Measurements from ENCODE around the gene C3. TPM values are rescaled to one million over a fixed set of nuclear protein-coding genes. Genes with fewer than 3 reads are reported as not detected.

Gene C3
- total and polyA plus RNA-seq, 2 of the 13 experiments (the other 11 are each of a cell fraction or from before 2014, with no cell fraction given): 1,455 to 6,272 TPM

DNA sequence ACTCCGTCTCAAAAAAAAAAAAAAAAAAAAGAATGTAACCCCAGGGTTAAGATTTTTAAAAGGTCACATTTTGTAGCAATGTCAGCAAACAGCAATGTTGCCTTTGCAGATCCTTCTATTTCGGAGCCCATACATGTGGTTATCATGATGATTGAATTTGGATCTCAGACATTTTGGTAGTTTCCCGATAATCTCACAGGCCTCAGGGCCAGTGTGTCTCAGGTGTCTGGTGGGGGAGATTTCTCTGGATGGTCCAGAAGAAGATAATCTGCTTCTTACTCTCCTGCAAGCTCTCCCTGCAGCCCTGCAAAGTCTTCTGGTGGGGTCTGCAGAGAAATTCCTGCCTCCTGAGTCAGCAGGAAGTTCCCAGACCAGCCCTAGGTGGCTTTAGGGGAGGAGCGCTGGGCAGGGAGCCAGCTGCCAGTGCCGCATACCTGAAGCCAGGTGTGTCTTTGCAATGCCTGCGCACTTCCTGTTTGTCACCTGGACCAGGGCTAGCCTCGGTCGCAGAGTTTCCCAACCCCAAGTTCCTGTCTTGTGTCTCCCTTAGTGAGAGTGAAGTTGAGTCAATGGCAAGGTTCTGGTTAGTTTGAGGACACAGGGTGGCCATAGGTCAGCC, 45.4 kb upstream of the C3 start (continued):
- TF ChIP-seq ZNF17 (CRISPR knock-in tag; IDR thresholded peaks at IDR 0.05): no peak
- no peak for TF ChIP-seq SALL2 (CRISPR knock-in tag; IDR thresholded peaks at IDR 0.05)
- TF ChIP-seq CENPT (CRISPR knock-in tag; IDR thresholded peaks at IDR 0.05; ENCODE audit: low read depth): no peak
- no peak for TF ChIP-seq ZNF383 (CRISPR knock-in tag; IDR thresholded peaks at IDR 0.05; ENCODE audit: borderline replicate concordance)
- no peak for TF ChIP-seq ZNF121 (CRISPR knock-in tag; IDR thresholded peaks at IDR 0.05)
- no peak for TF ChIP-seq ZNF7 (CRISPR knock-in tag; IDR thresholded peaks at IDR 0.05)
- peak; percentile 98 for TF ChIP-seq ZEB1 (IDR thresholded peaks at IDR 0.05; ENCODE audit: insufficient replicate concordance, low read depth)
- TF ChIP-seq, protein P1, sequence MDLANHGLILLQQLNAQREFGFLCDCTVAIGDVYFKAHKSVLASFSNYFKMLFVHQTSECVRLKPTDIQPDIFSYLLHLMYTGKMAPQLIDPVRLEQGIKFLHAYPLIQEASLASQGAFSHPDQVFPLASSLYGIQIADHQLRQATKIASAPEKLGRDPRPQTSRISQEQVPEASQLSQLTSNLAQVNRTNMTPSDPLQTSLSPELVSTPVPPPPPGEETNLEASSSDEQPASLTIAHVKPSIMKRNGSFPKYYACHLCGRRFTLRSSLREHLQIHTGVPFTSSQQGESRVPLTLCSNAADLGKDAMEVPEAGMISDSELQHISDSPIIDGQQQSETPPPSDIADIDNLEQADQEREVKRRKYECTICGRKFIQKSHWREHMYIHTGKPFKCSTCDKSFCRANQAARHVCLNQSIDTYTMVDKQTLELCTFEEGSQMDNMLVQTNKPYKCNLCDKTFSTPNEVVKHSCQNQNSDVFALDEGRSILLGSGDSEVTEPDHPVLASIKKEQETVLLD (CRISPR knock-in tag; IDR thresholded peaks at IDR 0.05; ENCODE audit: low read depth): no peak
- TF ChIP-seq ZNF354B (CRISPR knock-in tag; IDR thresholded peaks at IDR 0.05): no peak
- TF ChIP-seq, protein P2, sequence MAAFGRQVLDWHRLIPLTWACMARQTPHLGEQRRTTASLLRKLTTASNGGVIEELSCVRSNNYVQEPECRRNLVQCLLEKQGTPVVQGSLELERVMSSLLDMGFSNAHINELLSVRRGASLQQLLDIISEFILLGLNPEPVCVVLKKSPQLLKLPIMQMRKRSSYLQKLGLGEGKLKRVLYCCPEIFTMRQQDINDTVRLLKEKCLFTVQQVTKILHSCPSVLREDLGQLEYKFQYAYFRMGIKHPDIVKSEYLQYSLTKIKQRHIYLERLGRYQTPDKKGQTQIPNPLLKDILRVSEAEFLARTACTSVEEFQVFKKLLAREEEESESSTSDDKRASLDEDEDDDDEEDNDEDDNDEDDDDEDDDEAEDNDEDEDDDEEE (CRISPR knock-in tag; IDR thresholded peaks at IDR 0.05): 0 out of 2 replicates have a peak, but pooled peaks have one; percentile 31
- TF ChIP-seq KDM3A (CRISPR knock-in tag; IDR thresholded peaks at IDR 0.05; ENCODE audit: low read depth): no peak
- no peak for TF ChIP-seq EED (CRISPR knock-in tag; IDR thresholded peaks at IDR 0.05)
- TF ChIP-seq ZNF777 (CRISPR knock-in tag; IDR thresholded peaks at IDR 0.05): no peak
- no peak for TF ChIP-seq ZNF652 (CRISPR knock-in tag; IDR thresholded peaks at IDR 0.05; ENCODE audit: borderline replicate concordance, low read depth)
- TF ChIP-seq, protein P3, sequence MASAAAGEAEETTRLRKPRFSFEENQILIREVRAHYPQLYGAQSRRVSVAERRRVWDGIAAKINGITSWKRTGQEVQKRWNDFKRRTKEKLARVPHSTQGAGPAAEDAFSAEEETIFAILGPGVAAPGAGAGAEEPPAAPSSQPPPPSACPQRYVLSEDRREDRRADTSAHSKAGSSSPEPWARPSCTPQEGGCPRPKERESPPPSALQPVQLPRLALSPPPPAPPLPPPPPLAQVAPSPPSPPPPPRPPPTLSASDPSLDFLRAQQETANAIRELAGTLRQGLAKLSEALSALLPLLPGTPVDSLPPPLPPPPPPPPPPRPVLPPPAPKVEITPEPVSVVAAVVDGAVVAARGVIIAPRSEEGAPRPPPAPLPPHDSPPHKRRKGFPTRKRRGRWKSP (CRISPR knock-in tag; IDR thresholded peaks at IDR 0.05): no peak
- TF ChIP-seq SP5 (CRISPR knock-in tag; IDR thresholded peaks at IDR 0.05; ENCODE audit: borderline replicate concordance, low read depth): peak; percentile 47; the same call in 1 of the 2 replicates
- TF ChIP-seq ZC3H13 (CRISPR knock-in tag; IDR thresholded peaks at IDR 0.05): no peak
- no peak for TF ChIP-seq MLLT10 (CRISPR knock-in tag; IDR thresholded peaks at IDR 0.05)
